ENCODE data around the gene BMI1. TPM values are rescaled to one million over a fixed set of nuclear protein-coding genes. Genes with fewer than 3 reads are reported as not detected.

The BMI1 gene
- total RNA-seq, 1 experiment from 2014 or later, result 6.8 TPM

DNA sequence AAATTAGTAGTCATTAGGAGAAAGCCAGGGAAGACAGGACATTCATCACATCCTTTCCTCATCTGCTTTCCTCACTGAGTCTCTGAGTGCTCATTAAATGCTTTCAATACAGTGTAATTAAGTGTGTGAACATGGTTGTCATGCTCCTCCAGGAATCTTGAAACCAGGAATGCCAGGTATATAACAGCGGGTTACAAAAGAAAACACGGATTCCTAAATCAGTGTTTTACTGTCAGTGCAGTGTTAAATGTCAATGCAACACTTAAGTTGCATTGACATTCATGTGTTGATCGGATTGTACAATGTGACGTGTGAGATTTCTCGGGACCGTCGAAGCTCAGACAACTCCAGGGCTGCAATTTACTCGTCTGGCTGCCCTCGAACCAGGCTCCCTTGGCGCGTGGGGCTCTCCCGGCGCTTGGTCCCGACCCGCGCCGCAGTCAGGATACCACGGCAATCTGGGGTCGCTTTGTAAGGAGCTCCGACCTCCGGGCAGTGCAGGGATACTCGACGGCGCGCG lies 23.9 kb downstream of the BMI1 start:
- peaks cover 3 to 12% of the 10 kb centered on the region in 2 experiments for H3K4me1 Mint-ChIP-seq
- Histone ChIP-seq H3K79me2 (ENCODE audit: insufficient read depth, low read length) (no peaks in the 10 kb centered on the region), H2BK12ac (ENCODE audit: insufficient read length, low read depth, low read length) (no peak overlapping the region), H3T11ph (ENCODE audit: low read length) (no peak overlapping the region), H3K9me3 (ENCODE audit: control insufficient read depth, low read depth, low read length) (no peaks in the 10 kb centered on the region), H2BK120ac (ENCODE audit: low read depth, low read length, poor library complexity, severe bottlenecking) (no peak overlapping the region), H3K4me1 (ENCODE audit: insufficient read depth, low read length) (peaks cover 4% of the 10 kb centered on the region; the same call in 1 of the 2 replicates), H4K5ac (ENCODE audit: insufficient read length, low read depth, low read length) (no peak overlapping the region), H3K23me2 (ENCODE audit: insufficient read length, low read depth, low read length, poor library complexity, severe bottlenecking) (peaks cover 18% of the 10 kb centered on the region), H3K27me3 (ENCODE audit: insufficient read depth, low read length) (peaks cover 50% of the 10 kb centered on the region), H3K14ac (ENCODE audit: insufficient read depth, low read length) (no peak overlapping the region), H3K56ac (ENCODE audit: insufficient read length, low read depth, low read length) (no peak overlapping the region), H4K20me1 (ENCODE audit: control insufficient read depth, insufficient read depth, insufficient read length) (no peaks in the 10 kb centered on the region), H2BK5ac (ENCODE audit: insufficient read length, low read length) (no peak overlapping the region), H3K4ac (ENCODE audit: low read depth, low read length) (no peak overlapping the region), H2BK15ac (ENCODE audit: low read depth, low read length) (no peak overlapping the region), H2BK20ac (ENCODE audit: low read depth, low read length, poor library complexity, severe bottlenecking) (no peak overlapping the region), H2AK5ac (ENCODE audit: insufficient read length, low read length) (no peak overlapping the region), H2AFZ (ENCODE audit: low read length) (no peak overlapping the region), H3K18ac (ENCODE audit: insufficient read length, low read depth, low read length) (no peak overlapping the region), H4K8ac (replicated peaks; ENCODE audit: insufficient read length, low read depth, low read length) (no peak overlapping the region), H3K4me2 (ENCODE audit: insufficient read depth, insufficient read length, low read length) (peak overlapping the region; percentile 95), H3K79me1 (ENCODE audit: insufficient read depth, low read depth, low read length, poor library complexity, severe bottlenecking) (no peaks in the 10 kb centered on the region), H3K27ac (ENCODE audit: insufficient read length, low read depth, low read length) (no peak overlapping the region), H4K91ac (ENCODE audit: insufficient read length, low read depth, low read length) (no peak overlapping the region), H3K9ac (ENCODE audit: extremely low read depth, insufficient read length, low read length) (no peak overlapping the region), H3K23ac (ENCODE audit: insufficient read length, low read depth, low read length) (no peak overlapping the region)
- no peaks in the 10 kb centered on the region; a peak in 1 of 7 replicates for H3K36me3 Mint-ChIP-seq (ENCODE audit: insufficient read depth in 1 of 3, low read depth in 3 of 3)
- H3K4me3 Mint-ChIP-seq, result peak overlapping the region; percentile 61 to 84; a peak in 4 of 5 replicates
- peaks cover 0 to 5% of the 10 kb centered on the region in 2 experiments; a peak in 3 of 5 replicates for H3K9me3 Mint-ChIP-seq
- H3K27ac Mint-ChIP-seq, result no peak overlapping the region
- WGBS (ENCODE audit: extremely low coverage, insufficient read length, low lambda C conversion rate), result no CpG with 5 or more reads among the region's 26 CpGs
- no peak for DNase-seq
- TF ChIP-seq, protein P1, sequence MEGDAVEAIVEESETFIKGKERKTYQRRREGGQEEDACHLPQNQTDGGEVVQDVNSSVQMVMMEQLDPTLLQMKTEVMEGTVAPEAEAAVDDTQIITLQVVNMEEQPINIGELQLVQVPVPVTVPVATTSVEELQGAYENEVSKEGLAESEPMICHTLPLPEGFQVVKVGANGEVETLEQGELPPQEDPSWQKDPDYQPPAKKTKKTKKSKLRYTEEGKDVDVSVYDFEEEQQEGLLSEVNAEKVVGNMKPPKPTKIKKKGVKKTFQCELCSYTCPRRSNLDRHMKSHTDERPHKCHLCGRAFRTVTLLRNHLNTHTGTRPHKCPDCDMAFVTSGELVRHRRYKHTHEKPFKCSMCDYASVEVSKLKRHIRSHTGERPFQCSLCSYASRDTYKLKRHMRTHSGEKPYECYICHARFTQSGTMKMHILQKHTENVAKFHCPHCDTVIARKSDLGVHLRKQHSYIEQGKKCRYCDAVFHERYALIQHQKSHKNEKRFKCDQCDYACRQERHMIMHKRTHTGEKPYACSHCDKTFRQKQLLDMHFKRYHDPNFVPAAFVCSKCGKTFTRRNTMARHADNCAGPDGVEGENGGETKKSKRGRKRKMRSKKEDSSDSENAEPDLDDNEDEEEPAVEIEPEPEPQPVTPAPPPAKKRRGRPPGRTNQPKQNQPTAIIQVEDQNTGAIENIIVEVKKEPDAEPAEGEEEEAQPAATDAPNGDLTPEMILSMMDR (conservative IDR thresholded peaks at IDR 0.05), result no peak
- peaks cover 97% of the 10 kb centered on the region for H3K27me3 Mint-ChIP-seq (ENCODE audit: low read depth)
